CMK (cell line): Measurements from ENCODE around the gene CDH5.

Experiments
- DNase-seq: peaks from one replicate; pipeline ENCODE4 v3.0.0-alpha.2; 2010; ENCODE audit warnings: low read depth

Gene CDH5

GRCh38 chr16:66373667-66374066 lies 7.2 kb downstream of the CDH5 start:
- no peak for DNase-seq

DNA sequence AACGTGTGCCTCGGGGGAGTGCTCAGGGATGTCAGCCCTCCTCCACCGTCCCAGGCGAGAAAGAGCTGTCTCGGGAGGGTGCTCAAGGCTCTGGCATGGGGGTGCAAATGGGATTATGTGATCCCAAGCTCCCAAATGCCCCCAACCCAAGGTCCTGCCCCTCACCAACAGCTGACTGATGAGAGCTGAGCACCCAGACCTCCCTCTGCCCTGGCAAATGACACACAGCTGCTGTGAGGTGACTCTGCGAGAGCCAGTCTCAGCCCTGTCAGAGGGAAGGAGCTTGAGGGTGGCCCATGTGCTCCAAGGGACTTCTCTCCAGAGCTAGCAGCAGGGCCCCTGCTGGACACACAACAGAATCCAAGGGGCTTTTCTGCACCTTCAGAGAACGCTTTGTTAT lies 7.7 kb downstream of the CDH5 start:
- no peak for DNase-seq

GRCh38 chr16:66375451-66375850 lies 9.0 kb downstream of the CDH5 start:
- DNase-seq = no peak

- DNase-seq = no peak
These were observed 9.6 kb downstream of the CDH5 start for GRCh38 chr16:66376114-66376513.

DNA sequence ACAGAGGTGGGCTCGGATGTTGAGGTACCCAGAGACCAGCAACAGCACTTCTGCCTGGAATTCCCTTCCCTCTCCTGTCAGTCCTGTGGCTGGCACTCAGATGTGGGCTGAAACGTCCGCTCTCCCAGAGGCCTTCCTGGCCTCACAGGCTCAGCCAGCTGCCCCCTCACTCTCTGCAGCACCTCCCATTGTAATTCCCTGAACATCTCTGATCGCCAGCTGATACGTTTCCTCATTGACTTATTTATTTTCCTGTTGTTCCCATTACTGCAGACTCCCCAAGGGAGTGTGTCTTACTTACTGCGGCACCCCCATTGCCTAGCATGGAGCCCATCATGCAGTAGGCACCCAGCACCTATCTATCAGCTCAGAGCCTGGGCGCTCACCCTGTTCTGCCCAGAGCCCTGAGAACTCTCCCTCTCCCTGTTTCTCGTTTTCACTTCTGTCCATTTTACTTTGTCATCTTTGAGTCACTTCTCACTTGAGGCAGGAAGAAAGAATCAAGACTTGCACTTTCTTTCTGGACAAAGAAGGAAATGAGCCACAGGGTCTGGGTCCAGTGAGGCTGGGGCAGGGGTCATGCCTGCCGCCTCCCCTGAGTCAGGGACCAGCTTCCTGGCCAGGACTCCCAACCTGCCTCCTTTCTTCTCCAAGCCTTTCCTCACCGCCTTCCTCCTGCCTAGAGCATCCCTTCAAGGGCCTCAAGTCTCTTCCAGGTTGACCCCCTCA lies 10.2 kb downstream of the CDH5 start:
- DNase-seq = no peak

GRCh38 chr16:66377324-66377723 lies 10.8 kb downstream of the CDH5 start:
- DNase-seq = no peak

GRCh38 chr16:66378741-66379570 lies 12.5 kb downstream of the CDH5 start:
- no peak for DNase-seq

GRCh38 chr16:66379571-66379941 lies 13.1 kb downstream of the CDH5 start:
- no peak for DNase-seq

GRCh38 chr16:66380421-66380820 lies 13.9 kb downstream of the CDH5 start:
- no peak for DNase-seq

- DNase-seq = no peak
These were observed 15.2 kb downstream of the CDH5 start for GRCh38 chr16:66381585-66382170.

DNA sequence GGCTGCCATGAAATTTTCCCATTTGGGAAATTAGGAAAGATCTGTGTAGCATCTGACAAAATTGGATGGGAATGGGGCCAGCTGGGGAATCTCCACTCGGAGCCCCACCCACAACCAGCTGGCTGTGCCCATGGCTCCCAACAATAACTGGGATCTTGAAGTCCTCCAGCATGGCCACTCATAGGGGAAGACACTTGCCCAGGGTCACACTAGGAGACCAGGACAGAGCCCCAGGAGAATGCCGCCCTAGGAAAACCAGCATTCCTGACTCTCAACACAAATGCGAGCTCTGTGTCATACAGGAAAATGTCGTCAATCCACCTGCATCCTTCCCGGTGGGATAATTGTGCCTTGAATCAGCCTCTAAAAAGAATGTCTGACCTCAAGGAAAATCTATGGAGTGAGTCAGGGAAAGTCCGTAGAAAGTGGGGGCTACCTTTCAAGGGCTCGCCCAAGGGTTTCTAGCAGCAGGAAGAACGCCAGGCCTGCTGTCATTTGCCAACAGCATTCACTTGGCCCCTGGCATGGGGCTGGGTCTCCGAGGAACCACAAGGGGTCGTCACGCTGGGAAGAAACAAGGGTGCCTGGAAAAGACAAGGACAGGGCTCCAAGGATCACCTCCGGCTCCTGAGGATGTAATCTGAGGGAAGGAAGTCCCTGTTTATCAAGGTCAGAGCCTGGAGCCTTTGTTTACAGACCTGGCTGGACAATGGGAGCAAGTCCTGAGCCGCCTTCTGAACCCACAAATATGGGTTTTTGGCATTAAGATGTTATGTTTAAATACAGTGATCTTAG lies 15.9 kb downstream of the CDH5 start:
- no peak for DNase-seq

- DNase-seq = no peak
These were observed 16.4 kb downstream of the CDH5 start for GRCh38 chr16:66382966-66383299.

DNA sequence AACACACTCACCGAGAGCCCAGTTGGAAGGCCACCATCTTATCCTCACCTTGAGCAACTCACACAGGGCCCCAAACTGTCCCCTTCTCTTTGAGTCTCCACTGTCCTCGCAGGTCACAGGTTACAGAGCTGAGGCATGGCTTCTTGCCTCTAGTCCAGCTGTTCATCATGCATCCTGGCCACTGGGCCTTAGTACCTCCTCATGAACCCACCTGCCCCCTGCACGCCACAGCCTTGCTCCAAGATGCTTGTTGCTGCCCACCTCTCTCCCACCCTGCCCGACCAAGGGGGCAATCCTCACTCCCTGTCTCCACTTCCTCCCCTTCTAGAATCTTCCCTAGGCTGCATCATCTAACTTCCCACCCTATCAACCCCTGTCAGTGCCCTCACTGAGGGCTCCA lies 17.1 kb downstream of the CDH5 start:
- no peak for DNase-seq

DNA sequence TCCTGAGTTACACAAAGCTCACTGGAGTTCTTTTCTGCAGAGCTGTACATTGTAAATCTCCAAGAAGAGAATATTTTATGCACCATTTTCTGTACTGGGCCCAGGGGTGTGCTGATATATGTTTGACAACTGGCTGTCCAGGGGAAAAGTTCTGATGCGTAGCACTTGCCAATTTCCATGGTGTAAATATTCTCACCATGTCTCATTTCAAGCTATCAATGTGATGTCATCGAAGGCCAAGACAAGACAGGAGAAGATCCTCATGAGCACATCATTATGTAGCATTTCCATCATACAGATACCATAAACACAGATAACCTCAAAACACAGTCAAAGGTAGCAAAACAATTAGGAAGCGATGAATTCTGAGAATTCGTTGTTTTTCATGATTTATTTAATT lies 18.9 kb downstream of the CDH5 start:
- DNase-seq = no peak

DNA sequence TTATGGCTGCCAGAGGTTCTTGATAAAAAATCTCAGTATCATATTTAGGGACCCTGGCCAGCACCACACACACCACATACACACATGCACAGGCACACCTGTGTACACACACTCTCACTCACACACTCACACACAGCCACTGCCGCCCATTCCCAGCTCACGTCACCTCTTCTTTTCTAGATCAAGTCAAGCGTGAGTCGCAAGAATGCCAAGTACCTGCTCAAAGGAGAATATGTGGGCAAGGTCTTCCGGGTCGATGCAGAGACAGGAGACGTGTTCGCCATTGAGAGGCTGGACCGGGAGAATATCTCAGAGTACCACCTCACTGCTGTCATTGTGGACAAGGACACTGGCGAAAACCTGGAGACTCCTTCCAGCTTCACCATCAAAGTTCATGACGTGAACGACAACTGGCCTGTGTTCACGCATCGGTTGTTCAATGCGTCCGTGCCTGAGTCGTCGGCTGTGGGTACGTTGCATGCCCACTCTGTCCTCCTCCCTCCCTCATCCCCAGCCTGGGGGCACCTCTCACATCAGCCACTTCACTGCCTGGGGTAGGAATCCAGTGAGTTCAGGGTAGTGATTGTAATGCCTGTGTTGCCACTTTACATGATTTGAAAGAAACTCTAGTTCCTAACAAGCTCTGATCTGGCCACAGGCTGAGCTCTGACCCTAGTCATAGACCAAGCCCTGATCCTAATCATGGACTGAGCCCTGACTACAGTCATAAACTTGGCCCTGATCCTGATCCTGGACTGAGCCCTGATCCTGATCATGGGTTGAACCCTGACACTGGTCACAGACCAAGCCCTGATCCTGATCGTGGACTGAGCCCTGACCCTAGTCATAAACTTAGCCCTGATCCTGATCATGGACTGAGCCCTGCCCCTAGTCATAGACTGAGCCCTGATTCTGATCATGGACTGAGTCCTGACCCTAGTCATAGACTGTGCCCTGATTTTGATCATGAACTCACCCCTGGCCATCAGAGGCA lies 20.4 kb downstream of the CDH5 start:
- no peak for DNase-seq

- DNase-seq = no peak
These were observed 21.4 kb downstream of the CDH5 start for GRCh38 chr16:66387817-66388332.

GRCh38 chr16:66388350-66389139 lies 22.1 kb downstream of the CDH5 start:
- DNase-seq = no peak

DNA sequence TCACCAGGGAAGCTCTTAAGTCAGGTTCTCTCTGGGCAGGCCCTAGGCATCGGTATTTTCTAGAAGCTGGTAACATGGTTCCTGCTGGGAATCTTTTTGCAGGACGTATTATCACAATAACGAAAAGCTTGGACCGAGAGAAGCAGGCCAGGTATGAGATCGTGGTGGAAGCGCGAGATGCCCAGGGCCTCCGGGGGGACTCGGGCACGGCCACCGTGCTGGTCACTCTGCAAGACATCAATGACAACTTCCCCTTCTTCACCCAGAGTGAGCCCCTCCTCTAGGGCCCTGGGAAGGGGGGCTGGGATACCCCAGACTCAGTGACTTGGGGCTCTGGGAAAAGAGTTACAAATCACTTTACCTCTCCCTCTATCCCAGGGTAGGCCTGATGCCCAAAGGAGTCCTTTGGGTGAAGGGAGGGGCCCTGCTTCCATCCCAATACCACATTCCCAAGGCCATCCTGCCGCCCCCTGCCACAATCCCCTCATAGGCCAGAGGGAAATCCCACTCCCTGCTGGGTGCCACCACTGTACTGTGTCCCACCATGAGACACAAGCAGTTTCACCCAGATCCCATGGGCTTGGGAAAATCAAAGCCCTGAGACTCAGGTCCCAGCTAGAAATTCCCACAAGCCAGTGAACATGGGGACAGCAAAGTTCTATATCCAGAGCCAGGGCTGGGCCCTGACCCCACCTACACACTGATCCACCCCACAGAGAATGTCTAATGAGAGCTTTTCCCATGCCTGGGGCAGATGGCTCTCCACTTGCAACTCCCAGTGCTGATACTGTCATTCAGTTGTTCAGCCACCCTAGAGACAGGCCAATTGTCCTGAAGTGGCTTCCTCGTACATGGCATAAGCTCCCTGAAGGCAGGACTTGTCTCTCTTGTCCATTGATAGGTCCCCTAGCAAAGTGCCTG lies 23.0 kb downstream of the CDH5 start:
- no peak for DNase-seq
